ENCODE measurements around the gene MTAP.

GRCh38 chr9:21811914-21812313 lies 9.5 kb downstream of the MTAP start:
- no peak for TF ChIP-seq CTCF (IDR thresholded peaks at IDR 0.05; ENCODE audit: insufficient read depth, low read length, poor library complexity, severe bottlenecking)
- TF ChIP-seq EZH2phosphoT487 (conservative IDR thresholded peaks at IDR 0.05; ENCODE audit: low read length) = no peak

All from SU-DHL-6 (cell line).